Activated naive CD8-positive, alpha-beta T cell (primary cell): ENCODE measurements around the gene CHEK1.
A peak's percentile ranks its signal among the peaks of the same experiment; 100 is the strongest.
"Not testable (repeated sequence)": the region's sequence is repeated elsewhere in the genome, so short reads cannot be mapped to it uniquely, and the experiment has no call there.

Source experiments
- H3K27ac Mint-ChIP-seq: one replicate; pipeline ENCODE4 v1.8.0; 2021; ENCODE audit warnings: mixed read lengths
- H3K27me3 Mint-ChIP-seq: one replicate; pipeline ENCODE4 v1.8.0; 2021; ENCODE audit warnings: mixed read lengths
- H3K36me3 Mint-ChIP-seq: one replicate; pipeline ENCODE4 v1.8.0; 2021; ENCODE audit warnings: mixed read lengths
- H3K4me1 Mint-ChIP-seq: one replicate; pipeline ENCODE4 v1.8.0; 2021; ENCODE audit warnings: low read depth, mixed read lengths
- H3K4me3 Mint-ChIP-seq: one replicate; pipeline ENCODE4 v1.8.0; 2021; ENCODE audit warnings: mild to moderate bottlenecking, mixed read lengths
- H3K9me3 Mint-ChIP-seq: one replicate; pipeline ENCODE4 v1.8.0; 2021; ENCODE audit warnings: low read depth, mixed read lengths

Gene CHEK1

GRCh38 chr11:125624756-125625213 is at the start of gene CHEK1:
CHEK1 (plus strand) TSS chr11:125625163; CDS start chr11:125626769, 1,606 bp downstream.
- Mint-ChIP-seq H3K27ac (peak within 1 kb of the TSS; percentile 99), H3K4me3 (peak within 1 kb of the TSS; percentile 94), H3K36me3 (peaks cover 4% of the 10 kb centered on the region), H3K9me3 (no peaks in the 10 kb centered on the region), H3K27me3 (no peaks in the 10 kb centered on the region), H3K4me1 (peaks cover 24% of the 10 kb centered on the region)

GRCh38 chr11:125577181-125577580 is 47.8 kb upstream of the CHEK1 start:
- Mint-ChIP-seq H3K36me3 (peaks cover 20% of the 10 kb centered on the region), H3K4me1 (peaks cover 12% of the 10 kb centered on the region)
- H3K4me3 Mint-ChIP-seq, H3K27me3 Mint-ChIP-seq, H3K9me3 Mint-ChIP-seq, H3K27ac Mint-ChIP-seq: not testable (repeated sequence)

- no peaks in the 10 kb centered on the region for H3K9me3 Mint-ChIP-seq
- peaks cover 5% of the 10 kb centered on the region for H3K4me1 Mint-ChIP-seq
- no peak overlapping the region for H3K4me3 Mint-ChIP-seq
- no peak overlapping the region for H3K27ac Mint-ChIP-seq
- H3K36me3 Mint-ChIP-seq, result peaks cover 24% of the 10 kb centered on the region
- H3K27me3 Mint-ChIP-seq, result no peaks in the 10 kb centered on the region
Measured at GRCh38 chr11:125578783-125579182, 46.2 kb upstream of the CHEK1 start.

GRCh38 chr11:125579811-125580210 is 45.2 kb upstream of the CHEK1 start:
- H3K27me3 Mint-ChIP-seq, result no peaks in the 10 kb centered on the region
- H3K9me3 Mint-ChIP-seq, result no peaks in the 10 kb centered on the region
- H3K27ac Mint-ChIP-seq, result no peak overlapping the region
- peaks cover 27% of the 10 kb centered on the region for H3K36me3 Mint-ChIP-seq
- no peak overlapping the region for H3K4me3 Mint-ChIP-seq
- H3K4me1 Mint-ChIP-seq, result peaks cover 5% of the 10 kb centered on the region

GRCh38 chr11:125583496-125583895 is 41.5 kb upstream of the CHEK1 start:
- Mint-ChIP-seq H3K27ac (no peak overlapping the region), H3K4me1 (peaks cover 2% of the 10 kb centered on the region), H3K36me3 (peaks cover 19% of the 10 kb centered on the region), H3K4me3 (no peak overlapping the region), H3K27me3 (no peaks in the 10 kb centered on the region), H3K9me3 (no peaks in the 10 kb centered on the region)

- no peaks in the 10 kb centered on the region for H3K9me3 Mint-ChIP-seq
- no peak overlapping the region for H3K4me3 Mint-ChIP-seq
- H3K27me3 Mint-ChIP-seq, result no peaks in the 10 kb centered on the region
- H3K36me3 Mint-ChIP-seq, result peaks cover 13% of the 10 kb centered on the region
- no peak overlapping the region for H3K27ac Mint-ChIP-seq
- H3K4me1 Mint-ChIP-seq, result peaks cover 2% of the 10 kb centered on the region
Measured at GRCh38 chr11:125585487-125585886, 39.5 kb upstream of the CHEK1 start.

GRCh38 chr11:125586623-125587022 is 38.3 kb upstream of the CHEK1 start:
- Mint-ChIP-seq H3K27me3 (no peaks in the 10 kb centered on the region), H3K27ac (no peak overlapping the region), H3K9me3 (no peaks in the 10 kb centered on the region), H3K4me1 (peaks cover 6% of the 10 kb centered on the region), H3K4me3 (no peak overlapping the region), H3K36me3 (peaks cover 11% of the 10 kb centered on the region)

GRCh38 chr11:125587480-125587879 is 37.5 kb upstream of the CHEK1 start:
- H3K27me3 Mint-ChIP-seq, result no peaks in the 10 kb centered on the region
- H3K36me3 Mint-ChIP-seq, result peaks cover 10% of the 10 kb centered on the region
- no peak overlapping the region for H3K4me3 Mint-ChIP-seq
- peaks cover 10% of the 10 kb centered on the region for H3K4me1 Mint-ChIP-seq
- H3K27ac Mint-ChIP-seq, result no peak overlapping the region
- H3K9me3 Mint-ChIP-seq, result no peaks in the 10 kb centered on the region

- H3K9me3 Mint-ChIP-seq, result no peaks in the 10 kb centered on the region
- peaks cover 5% of the 10 kb centered on the region for H3K36me3 Mint-ChIP-seq
- H3K27ac Mint-ChIP-seq, result no peak overlapping the region
- H3K4me3 Mint-ChIP-seq, result no peak overlapping the region
- H3K27me3 Mint-ChIP-seq, result no peaks in the 10 kb centered on the region
- peaks cover 15% of the 10 kb centered on the region for H3K4me1 Mint-ChIP-seq
Measured at GRCh38 chr11:125588505-125588904, 36.5 kb upstream of the CHEK1 start.

- H3K36me3 Mint-ChIP-seq, result peaks cover 5% of the 10 kb centered on the region
- H3K27ac Mint-ChIP-seq, result peak overlapping the region; percentile 99
- H3K9me3 Mint-ChIP-seq, result no peaks in the 10 kb centered on the region
- no peaks in the 10 kb centered on the region for H3K27me3 Mint-ChIP-seq
- H3K4me3 Mint-ChIP-seq, result peak overlapping the region; percentile 98
- peaks cover 40% of the 10 kb centered on the region for H3K4me1 Mint-ChIP-seq
Measured at GRCh38 chr11:125591649-125592304, 33.2 kb upstream of the CHEK1 start.

- H3K9me3 Mint-ChIP-seq, result no peaks in the 10 kb centered on the region
- H3K4me3 Mint-ChIP-seq, result peak within 1 kb of the TSS; percentile 98
- H3K27me3 Mint-ChIP-seq, result no peaks in the 10 kb centered on the region
- H3K36me3 Mint-ChIP-seq, result peaks cover 5% of the 10 kb centered on the region
- H3K27ac Mint-ChIP-seq, result peak within 1 kb of the TSS; percentile 99
- peaks cover 44% of the 10 kb centered on the region for H3K4me1 Mint-ChIP-seq
Measured at GRCh38 chr11:125592305-125593113, 32.5 kb upstream of the CHEK1 start, which contains the start of gene STT3A. STT3A (plus strand) TSS chr11:125592852; CDS start chr11:125595916, 3,064 bp downstream.

- H3K27me3 Mint-ChIP-seq, result no peaks in the 10 kb centered on the region
- H3K9me3 Mint-ChIP-seq, result no peaks in the 10 kb centered on the region
- peak overlapping the region; percentile 99 for H3K27ac Mint-ChIP-seq
- peaks cover 44% of the 10 kb centered on the region for H3K4me1 Mint-ChIP-seq
- H3K4me3 Mint-ChIP-seq, result peak overlapping the region; percentile 98
- H3K36me3 Mint-ChIP-seq, result peaks cover 5% of the 10 kb centered on the region
Measured at GRCh38 chr11:125593114-125593820, 31.7 kb upstream of the CHEK1 start.

- Mint-ChIP-seq H3K27me3 (no peaks in the 10 kb centered on the region), H3K4me1 (peaks cover 44% of the 10 kb centered on the region), H3K9me3 (no peaks in the 10 kb centered on the region), H3K27ac (no peak overlapping the region), H3K36me3 (peaks cover 5% of the 10 kb centered on the region), H3K4me3 (peak overlapping the region; percentile 98)
Measured at GRCh38 chr11:125594958-125595357, 30.0 kb upstream of the CHEK1 start.

- no peak overlapping the region for H3K4me3 Mint-ChIP-seq
- peaks cover 11% of the 10 kb centered on the region for H3K36me3 Mint-ChIP-seq
Measured at GRCh38 chr11:125600663-125601062, 24.3 kb upstream of the CHEK1 start.

GRCh38 chr11:125603207-125603606 is 21.8 kb upstream of the CHEK1 start:
- Mint-ChIP-seq H3K4me1 (no peaks in the 10 kb centered on the region), H3K27ac (no peak overlapping the region), H3K4me3 (no peak overlapping the region), H3K9me3 (no peaks in the 10 kb centered on the region), H3K36me3 (peaks cover 19% of the 10 kb centered on the region), H3K27me3 (no peaks in the 10 kb centered on the region)

More at GRCh38 chr11:125600663-125601062, 24.3 kb upstream of the CHEK1 start:
- H3K27me3 Mint-ChIP-seq, result no peaks in the 10 kb centered on the region
- H3K4me1 Mint-ChIP-seq, result peaks cover 12% of the 10 kb centered on the region
- no peak overlapping the region for H3K27ac Mint-ChIP-seq
- H3K9me3 Mint-ChIP-seq, result no peaks in the 10 kb centered on the region
